Subcutaneous abdominal adipose tissue (tissue), 5 donors: ENCODE measurements around the gene NEXN.
"Not testable (repeated sequence)": the region's sequence is repeated elsewhere in the genome, so short reads cannot be mapped to it uniquely, and the experiment has no call there.

Experiments
- H3K27ac ChIP-seq: one replicate; pipeline ENCODE4 v1.7.0; 2013; ENCODE audit warnings: low read depth, mild to moderate bottlenecking, inconsistent platforms, low read length, moderate library complexity
- H3K27me3 ChIP-seq, 5 donors: one replicate each; pipeline ENCODE4 v1.7.0; 2013; ENCODE audit warnings: low read length in 5 of 5, inconsistent platforms in 1 of 5; ENCODE audit not compliant: control insufficient read depth in 5 of 5, insufficient read depth in 4 of 5
- H3K36me3 ChIP-seq, 5 donors: one replicate each; pipeline ENCODE4 v1.7.0; 2013; ENCODE audit warnings: low read length in 5 of 5; ENCODE audit not compliant: control insufficient read depth in 5 of 5, insufficient read depth in 5 of 5
- H3K4me1 ChIP-seq, 5 donors: one replicate each; pipeline ENCODE4 v1.7.0; 2013; ENCODE audit warnings: low read length in 5 of 5, mild to moderate bottlenecking in 3 of 5, moderate library complexity in 1 of 5; ENCODE audit not compliant: control insufficient read depth in 5 of 5, insufficient read depth in 5 of 5
- H3K4me3 ChIP-seq, 5 donors: one replicate each; pipeline ENCODE4 v1.7.0; 2013; ENCODE audit warnings: low read length in 5 of 5, low read depth in 1 of 5
- H3K9ac ChIP-seq, 5 donors: one replicate each; pipeline ENCODE4 v1.7.0; 2013; ENCODE audit warnings: low read length in 5 of 5, mild to moderate bottlenecking in 4 of 5, moderate library complexity in 3 of 5
- H3K9me3 ChIP-seq, 5 donors: one replicate each; pipeline ENCODE4 v1.7.0; 2013; ENCODE audit warnings: low read length in 5 of 5; ENCODE audit not compliant: control insufficient read depth in 5 of 5
- donor health status: healthy.
- donor health status: healthy.
- donor health status: healthy.
- donor health status: healthy.
- donor health status: healthy.

The NEXN gene

DNA sequence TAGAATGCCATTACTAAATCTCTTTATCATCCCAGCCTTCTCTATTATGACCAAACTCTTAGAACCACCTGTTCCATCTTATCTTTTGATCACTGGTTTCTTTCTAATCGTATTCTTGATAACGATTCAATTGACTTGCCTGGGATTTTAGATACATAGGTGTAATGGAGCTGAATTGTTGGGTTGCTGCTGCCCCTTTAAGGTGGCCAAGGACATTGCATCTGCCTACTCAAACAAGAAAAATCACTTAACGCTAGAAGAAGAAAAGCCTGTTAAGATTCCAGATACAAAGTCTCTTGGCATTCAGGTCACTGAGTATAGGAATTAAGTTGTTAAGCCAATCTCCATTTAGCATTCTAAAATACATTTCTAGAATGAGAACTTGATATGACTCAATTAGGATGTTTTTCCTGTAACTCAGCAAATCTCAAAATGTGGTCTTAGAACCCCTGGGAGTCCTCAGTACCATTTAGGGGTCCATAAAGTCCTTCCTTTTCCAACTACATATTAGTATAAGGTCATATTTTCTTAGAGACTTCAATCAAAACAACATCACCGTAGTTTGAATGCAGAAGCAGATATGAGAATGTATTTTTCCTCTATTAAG lies 12.4 kb downstream of the NEXN start:
- H3K4me3 ChIP-seq = no peak overlapping the region
- H3K36me3 ChIP-seq = no peaks in the 10 kb centered on the region
- no peaks in the 10 kb centered on the region for H3K9me3 ChIP-seq
- H3K4me1 ChIP-seq = no peaks in the 10 kb centered on the region
- H3K27me3 ChIP-seq = no peaks in the 10 kb centered on the region
- H3K27ac ChIP-seq = no peak overlapping the region
- no peak overlapping the region for H3K9ac ChIP-seq

DNA sequence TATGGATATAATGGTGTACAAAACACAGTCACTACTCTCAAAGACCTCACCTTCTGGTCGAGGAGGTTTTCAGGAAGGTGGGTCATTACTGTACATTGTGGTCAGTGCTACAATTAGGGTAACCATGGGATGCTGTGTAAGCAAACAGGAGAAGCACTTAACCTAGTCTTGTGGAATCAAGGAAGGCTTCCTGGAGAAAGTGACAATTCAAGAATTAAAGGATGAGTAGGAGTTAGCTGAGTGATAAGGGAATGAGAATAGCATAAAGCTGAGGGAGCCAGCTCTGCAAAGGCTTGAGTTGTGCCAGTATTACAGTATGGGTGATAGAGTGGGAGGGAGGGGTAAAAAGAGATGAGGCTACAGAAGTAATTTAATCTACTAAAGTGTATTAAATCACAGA lies 17.2 kb downstream of the NEXN start:
- H3K4me3 ChIP-seq = no peak overlapping the region
- no peak overlapping the region for H3K27ac ChIP-seq
- H3K27me3 ChIP-seq = no peaks in the 10 kb centered on the region
- no peak overlapping the region for H3K9ac ChIP-seq
- no peaks in the 10 kb centered on the region for H3K36me3 ChIP-seq
- H3K4me1 ChIP-seq = no peaks in the 10 kb centered on the region
- H3K9me3 ChIP-seq = no peaks in the 10 kb centered on the region

DNA sequence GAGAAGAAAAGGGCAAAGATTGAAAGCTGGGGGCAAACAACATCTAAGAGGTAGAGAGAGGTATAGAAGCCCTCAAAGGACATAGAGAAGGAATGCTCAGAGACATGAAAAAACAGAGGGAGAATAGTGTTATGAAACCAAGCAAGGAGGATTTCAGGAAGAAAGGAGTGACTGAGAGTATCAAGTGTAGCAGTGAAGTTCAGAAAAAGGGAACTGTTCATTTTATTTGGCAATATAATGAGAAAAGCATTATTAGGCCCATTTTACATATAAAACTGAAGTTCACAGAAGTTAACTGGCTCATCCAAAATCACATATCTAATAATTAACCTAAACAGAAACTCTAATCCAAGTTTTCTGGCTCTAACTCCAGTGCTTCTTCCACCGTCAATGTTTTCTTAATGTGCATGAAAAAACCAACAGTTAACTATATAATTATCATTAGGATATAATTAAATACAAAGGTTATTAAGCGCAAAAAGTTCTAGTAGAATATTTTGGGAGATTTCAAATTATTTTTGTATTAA lies 17.7 kb downstream of the NEXN start:
- H3K36me3 ChIP-seq = no peaks in the 10 kb centered on the region
- no peaks in the 10 kb centered on the region for H3K27me3 ChIP-seq
- H3K4me1 ChIP-seq = no peaks in the 10 kb centered on the region
- no peak overlapping the region for H3K4me3 ChIP-seq
- H3K27ac ChIP-seq = no peak overlapping the region
- no peak overlapping the region for H3K9ac ChIP-seq
- H3K9me3 ChIP-seq = no peaks in the 10 kb centered on the region

DNA sequence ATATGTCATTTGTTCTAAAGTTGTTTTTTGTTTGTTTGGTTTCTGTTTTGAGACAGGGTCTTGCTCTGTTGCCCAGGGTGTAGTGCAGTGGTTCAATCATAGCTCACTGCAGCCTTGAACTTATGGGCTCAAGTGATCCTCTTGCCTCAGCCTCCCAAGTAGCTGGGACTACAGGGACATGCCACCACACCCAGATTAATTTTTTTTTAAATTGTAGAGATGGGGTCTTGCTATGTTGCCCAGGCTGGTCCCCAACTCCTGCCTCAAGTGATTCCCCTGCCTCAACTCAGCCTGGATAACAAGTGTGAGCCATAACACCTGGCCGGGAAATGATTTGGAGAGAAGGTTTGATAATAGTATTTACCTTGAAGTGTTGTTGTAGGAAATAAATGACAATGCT lies 18.2 kb downstream of the NEXN start:
- no peak overlapping the region for H3K4me3 ChIP-seq
- H3K36me3 ChIP-seq = no peaks in the 10 kb centered on the region
- no peaks in the 10 kb centered on the region for H3K27me3 ChIP-seq
- no peak overlapping the region for H3K9ac ChIP-seq
- H3K4me1 ChIP-seq = no peaks in the 10 kb centered on the region
- H3K9me3 ChIP-seq = no peaks in the 10 kb centered on the region
- H3K27ac ChIP-seq = no peak overlapping the region

DNA sequence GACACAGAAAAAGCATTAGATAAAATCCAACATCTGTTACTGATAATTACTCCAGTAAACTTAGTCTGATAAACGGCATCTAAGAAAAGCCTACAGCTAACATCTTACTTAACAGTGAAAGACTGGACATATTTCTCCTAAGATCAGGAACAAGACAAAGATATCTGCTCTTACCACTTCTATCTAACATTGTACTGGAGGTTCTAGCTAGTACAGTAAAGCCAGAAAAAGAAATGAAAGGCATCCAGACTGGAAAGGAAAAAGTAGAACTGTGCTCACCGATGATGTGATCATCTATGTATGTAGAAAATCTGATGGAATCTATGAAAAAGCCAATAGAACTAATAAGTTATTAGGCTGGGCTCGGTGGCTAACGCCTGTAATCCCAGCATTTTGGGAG lies 21.7 kb downstream of the NEXN start:
- no peak overlapping the region for H3K27ac ChIP-seq

DNA sequence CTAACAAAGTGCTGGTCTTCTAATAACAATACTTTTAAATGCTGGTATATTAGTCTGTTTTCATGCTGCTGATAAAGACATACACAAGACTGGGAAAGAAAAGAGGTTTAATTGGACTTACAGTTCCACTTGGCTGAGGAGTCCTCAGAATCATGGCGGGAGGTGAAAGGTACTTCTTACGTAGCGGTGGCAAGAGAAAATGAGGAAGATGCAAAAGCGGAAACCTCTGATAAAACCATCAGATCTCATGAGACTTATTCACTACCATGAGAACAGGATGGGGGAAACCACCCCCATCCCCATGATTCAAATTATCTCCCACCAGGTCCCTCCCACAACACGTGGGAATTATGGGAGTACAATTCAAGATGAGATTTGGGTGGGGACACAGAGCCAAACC lies 30.5 kb downstream of the NEXN start:
- H3K27me3 ChIP-seq, H3K9ac ChIP-seq, H3K4me1 ChIP-seq, H3K4me3 ChIP-seq, H3K27ac ChIP-seq, H3K9me3 ChIP-seq: not testable (repeated sequence)
- peaks cover 3 to 18% (median 7%) of the 10 kb centered on the region in 5 donors for H3K36me3 ChIP-seq

More for the DNA sequence above, 21.7 kb downstream of the NEXN start:
- Histone ChIP-seq H3K9me3 (no peaks in the 10 kb centered on the region), H3K4me3 (no peak overlapping the region), H3K36me3 (no peaks in the 10 kb centered on the region), H3K9ac (no peak overlapping the region), H3K27me3 (no peaks in the 10 kb centered on the region), H3K4me1 (no peaks in the 10 kb centered on the region)

DNA sequence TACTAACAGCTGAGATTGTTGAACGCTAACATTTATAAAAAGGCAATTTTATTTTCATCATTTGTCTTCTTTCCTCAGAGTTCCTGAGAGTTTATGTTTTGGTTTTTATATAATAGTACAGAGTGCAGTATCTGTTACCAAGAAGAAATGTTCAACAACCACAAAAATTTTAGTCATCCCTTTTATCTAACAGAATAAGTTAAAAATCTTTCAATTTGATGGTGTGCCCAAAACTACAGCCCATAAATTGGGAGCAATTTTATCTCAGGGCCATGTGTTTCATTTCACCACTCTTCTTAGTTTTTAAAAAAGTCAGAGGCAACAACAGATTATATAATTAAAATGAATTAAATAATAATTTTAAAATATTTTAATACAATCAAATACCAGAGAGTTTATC lies 37.1 kb downstream of the NEXN start:
- Histone ChIP-seq H3K27me3 (no peaks in the 10 kb centered on the region), H3K9me3 (no peaks in the 10 kb centered on the region), H3K4me1 (no peaks in the 10 kb centered on the region), H3K9ac (no peak overlapping the region), H3K27ac (no peak overlapping the region), H3K36me3 (peaks cover 3 to 17% (median 8%) of the 10 kb centered on the region in 5 donors), H3K4me3 (no peak overlapping the region)

DNA sequence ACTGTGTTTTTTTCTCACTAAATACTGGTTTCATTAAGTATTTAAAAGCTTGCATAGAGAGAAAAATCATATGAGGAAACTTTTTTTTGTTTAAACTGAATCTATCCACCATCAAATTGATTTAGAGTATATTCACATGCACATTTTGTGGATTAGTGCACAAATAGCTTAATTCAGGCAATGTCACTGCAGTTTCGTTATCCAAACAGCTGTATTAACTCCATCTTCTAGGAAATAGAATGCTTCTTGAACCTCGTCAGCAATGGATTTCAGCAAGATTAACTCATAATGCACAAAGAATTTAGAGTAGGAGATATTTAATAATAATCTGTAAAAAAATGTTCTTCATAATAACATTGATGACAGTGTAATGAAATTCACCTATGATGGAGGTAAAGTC lies 37.5 kb downstream of the NEXN start:
- Histone ChIP-seq H3K27me3 (no peaks in the 10 kb centered on the region), H3K4me3 (no peak overlapping the region), H3K4me1 (no peaks in the 10 kb centered on the region), H3K36me3 (peaks cover 3 to 20% (median 12%) of the 10 kb centered on the region in 5 donors), H3K9ac (no peak overlapping the region), H3K27ac (no peak overlapping the region), H3K9me3 (no peaks in the 10 kb centered on the region)

DNA sequence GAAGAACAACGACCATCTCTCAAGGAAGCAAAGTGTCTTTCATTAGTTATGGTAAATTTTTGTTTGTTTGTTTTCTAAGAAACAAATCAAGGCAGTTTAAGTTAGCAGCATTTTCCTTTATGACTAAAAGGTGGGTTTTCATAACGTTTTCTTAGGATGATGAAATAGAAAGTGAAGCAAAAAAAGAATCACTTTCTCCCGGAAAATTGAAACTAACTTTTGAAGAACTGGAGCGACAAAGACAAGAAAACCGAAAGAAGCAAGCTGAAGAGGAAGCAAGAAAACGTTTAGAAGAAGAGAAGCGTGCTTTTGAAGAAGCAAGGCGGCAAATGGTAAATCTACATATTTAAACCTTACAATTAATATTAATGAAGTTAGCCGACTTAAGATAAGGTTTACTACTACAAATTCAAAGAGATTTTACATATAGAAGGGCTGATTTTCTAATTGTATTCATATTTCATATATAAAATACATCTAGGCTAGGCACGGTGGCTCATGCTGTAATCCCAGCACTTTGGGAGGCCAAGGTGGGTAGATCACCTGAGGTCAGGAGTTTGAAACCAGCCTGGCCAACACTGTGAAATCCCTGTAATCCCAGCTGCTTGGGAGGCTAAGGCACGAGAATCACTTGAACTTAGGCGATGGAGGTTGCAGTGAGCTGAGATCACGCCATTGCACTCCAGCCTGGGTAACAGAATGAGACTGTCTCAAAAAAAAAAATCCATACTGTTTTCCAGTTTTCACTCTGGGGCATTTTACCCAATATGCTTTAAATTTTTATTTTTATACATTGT lies 38.3 kb downstream of the NEXN start:
- H3K27ac ChIP-seq = no peak overlapping the region
- peaks cover 3 to 22% (median 12%) of the 10 kb centered on the region in 5 donors for H3K36me3 ChIP-seq
- peak overlapping the region in 4 of 5 donors; percentile 5 to 46 (median 23) for H3K4me3 ChIP-seq

DNA sequence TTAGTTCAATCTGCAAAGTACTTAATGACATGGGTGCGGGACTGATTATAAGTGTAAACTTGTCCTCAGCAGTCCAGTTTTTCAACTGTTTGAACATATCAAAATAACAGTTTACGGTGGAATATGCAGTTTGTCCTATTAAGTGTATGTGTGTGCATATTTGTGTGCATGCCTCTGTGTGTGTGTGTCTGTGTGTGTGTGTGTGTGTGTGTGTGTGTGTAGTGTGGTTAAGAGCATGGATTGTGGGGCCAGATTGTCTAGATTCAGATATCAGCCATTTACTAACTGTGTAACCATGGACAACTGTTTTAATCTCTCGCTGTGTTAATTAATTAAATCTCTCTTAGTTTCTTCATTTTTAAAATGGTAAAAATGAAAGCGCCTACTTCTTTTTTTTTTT lies 39.0 kb downstream of the NEXN start:
- H3K9ac ChIP-seq = no peak overlapping the region
- no peak overlapping the region for H3K27ac ChIP-seq
- H3K36me3 ChIP-seq = peaks cover 3 to 22% (median 12%) of the 10 kb centered on the region in 5 donors
- no peak overlapping the region for H3K4me3 ChIP-seq
- no peaks in the 10 kb centered on the region for H3K27me3 ChIP-seq
- H3K9me3 ChIP-seq = no peaks in the 10 kb centered on the region
- no peaks in the 10 kb centered on the region for H3K4me1 ChIP-seq

More for the DNA sequence above, 38.3 kb downstream of the NEXN start:
- Histone ChIP-seq H3K27me3 (no peaks in the 10 kb centered on the region), H3K9me3 (no peaks in the 10 kb centered on the region), H3K9ac (peak overlapping the region in 1 of 5 donors; percentile 58), H3K4me1 (no peaks in the 10 kb centered on the region)
